Measurements from ENCODE around the gene IL36B. TPM values are rescaled to one million over a fixed set of nuclear protein-coding genes. Genes with fewer than 3 reads are reported as not detected.

IL36B gene
- total RNA-seq, 1 donor from 2014 or later: not detected

- no peak for DNase-seq
Measured at GRCh38 chr2:113050921-113051895, 1.5 kb downstream of the IL36B start.

GRCh38 chr2:113046465-113046864 is 6.2 kb downstream of the IL36B start:
- no peak for DNase-seq

DNA sequence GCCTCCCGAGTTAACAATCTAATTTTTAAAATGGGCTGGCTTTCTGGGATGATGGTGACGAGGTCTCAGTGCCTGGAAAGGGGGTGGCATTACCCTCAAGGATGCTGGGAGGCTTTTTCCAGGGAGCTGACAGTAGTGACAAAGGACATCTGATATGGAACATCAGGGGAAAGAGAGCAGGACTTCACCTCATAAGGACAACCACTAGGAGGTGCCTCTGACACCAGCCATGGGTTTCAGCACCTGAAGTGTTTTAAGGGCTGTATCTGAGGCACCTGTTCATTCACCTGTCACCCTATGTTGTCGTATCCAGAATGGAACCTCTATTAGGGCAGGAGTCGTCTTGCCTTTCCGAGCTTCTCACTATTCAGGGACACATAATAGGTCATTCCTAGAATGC is 10.8 kb downstream of the IL36B start:
- no peak for DNase-seq

- no peak for DNase-seq
Measured at GRCh38 chr2:113039719-113040118, 12.9 kb downstream of the IL36B start.

GRCh38 chr2:113039158-113039557 is 13.5 kb downstream of the IL36B start:
- DNase-seq: no peak

- no peak for DNase-seq
Measured at GRCh38 chr2:113038291-113038690, 14.4 kb downstream of the IL36B start.

- DNase-seq: no peak
Measured at GRCh38 chr2:113036763-113037162, 15.9 kb downstream of the IL36B start.

DNA sequence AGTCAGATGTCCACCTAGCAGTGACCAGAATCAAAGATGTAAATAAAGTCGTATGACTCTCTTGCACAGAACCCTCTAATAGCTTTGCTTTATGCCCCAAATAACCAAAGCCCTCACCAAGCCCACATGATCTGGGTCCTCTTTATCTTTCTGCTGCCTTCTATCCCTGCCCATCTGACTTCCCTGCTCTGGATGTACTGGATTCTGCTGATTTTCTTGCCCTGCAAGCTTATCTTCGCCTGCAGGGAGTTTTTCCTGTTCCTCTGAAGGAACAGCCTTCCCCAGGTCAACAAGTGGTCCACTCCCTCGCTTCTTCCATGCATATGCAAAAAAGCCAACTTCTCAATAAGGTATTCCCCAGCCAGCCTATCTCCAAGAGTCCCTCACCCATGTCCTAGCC is 18.7 kb downstream of the IL36B start:
- no peak for DNase-seq

DNA sequence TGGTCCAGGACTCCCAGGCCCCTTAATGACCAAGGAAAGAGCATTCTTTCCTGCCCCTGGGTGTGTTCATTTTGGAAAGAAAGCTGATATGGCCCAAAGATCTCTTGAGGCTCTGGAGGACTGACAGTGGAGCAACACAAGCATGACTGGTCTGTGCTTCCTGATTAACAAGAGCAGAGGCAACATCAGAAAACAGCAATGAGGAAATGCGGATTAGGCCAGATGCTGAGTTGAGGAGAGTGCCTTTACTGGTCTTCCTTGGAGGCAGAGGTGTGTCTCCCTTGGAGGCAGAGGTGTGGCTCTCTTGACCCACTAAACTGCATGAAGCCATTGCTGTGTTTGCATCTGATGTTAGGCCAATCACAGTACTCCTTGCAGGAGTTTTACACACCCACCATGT is 19.9 kb downstream of the IL36B start:
- no peak for DNase-seq

DNA sequence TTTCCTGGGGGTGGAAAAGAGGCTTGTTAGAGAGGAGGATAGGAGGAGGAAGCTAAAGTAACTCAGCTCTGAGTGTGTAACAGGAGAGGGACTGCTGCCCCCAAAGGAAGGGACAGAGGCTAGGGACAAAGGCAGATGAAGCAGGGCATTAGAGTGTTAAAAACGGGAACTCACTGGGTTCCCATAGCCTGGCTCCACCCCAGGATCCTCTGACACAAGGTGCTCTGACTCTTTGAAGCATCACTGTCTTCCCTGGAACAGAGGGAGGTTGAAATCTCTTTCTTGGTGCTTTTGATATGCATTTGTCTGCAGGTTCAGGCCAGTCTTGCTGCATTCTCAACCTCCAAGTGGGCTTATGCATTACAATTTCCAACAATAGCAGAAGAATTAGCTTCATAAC is 24.6 kb downstream of the IL36B start:
- no peak for DNase-seq

GRCh38 chr2:113027691-113028090 is 25.0 kb downstream of the IL36B start:
- DNase-seq: no peak

DNA sequence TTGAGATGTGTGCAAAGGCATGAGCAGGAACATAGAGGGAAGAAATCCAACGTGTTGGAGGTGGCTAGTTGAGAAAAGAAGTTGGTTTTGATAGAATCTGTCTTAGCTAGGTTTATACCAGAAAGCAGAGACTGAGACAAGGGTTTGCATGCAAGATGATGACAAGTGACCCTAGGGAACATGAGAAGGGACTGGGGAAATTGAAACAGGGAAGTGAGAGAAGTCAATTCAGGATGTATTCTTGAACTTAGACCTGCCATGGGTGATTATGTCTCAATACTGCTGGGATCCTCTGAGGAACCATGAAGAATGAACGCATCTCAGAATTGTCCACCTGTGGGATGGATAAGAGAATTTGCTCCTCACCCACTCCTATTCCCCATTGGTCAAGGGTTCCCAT is 26.9 kb downstream of the IL36B start:
- no peak for DNase-seq

DNA sequence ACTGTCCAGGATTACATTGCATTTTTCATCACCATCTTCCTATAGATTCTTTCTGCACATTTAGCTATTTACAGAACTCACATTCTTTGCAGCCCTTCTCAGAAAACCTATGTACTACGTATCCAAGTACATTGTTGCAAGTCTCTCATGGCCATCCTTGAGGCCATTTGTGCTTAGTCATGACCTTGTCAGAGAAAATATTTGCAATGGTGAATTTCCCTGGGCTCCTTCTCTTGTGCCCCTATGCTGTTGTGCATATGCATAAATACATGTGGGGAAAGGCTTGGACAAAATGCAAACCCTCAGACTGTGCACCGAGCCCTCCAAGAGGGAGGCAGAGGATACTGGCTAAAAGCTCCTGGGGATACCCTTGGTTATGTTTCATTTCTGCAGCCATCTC is 27.9 kb downstream of the IL36B start:
- no peak for DNase-seq

DNA sequence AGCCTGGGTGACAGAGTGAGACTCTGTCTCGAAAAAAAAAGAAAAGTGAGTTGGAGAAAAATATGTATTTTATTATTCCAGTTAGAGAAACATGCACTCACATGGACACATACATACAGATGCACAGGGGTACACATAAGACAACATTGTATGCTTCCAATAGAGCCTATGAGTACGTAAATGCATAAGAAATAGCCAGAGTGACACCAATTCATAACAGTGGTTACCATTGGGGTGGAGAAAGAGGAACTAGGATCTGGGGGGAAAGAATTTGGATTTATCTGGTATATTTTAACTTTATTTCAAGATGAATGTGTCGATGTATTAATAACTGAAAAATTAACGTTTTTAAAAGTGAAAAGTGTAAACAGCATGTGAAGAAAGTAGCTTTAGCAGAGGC is 31.4 kb downstream of the IL36B start:
- DNase-seq: no peak

DNA sequence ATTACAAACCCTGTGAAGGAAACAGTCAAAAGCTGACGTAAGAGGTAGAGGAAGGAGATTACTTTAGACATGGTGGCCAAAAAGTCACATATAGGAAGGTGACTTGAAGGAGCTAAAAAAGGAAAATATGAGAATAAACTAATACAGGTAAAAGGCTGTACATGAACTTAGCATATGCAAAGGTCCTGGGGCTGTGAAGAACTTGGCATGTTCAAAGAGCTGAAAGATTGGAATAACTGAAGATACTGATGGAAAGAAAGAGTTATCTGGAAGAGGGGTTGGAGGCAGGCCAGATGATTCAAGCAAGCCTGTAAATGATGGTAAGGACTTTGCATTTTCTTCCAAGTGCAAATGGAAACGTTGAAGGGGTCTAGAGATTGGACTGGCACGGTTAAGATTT is 34.2 kb downstream of the IL36B start:
- no peak for DNase-seq

DNA sequence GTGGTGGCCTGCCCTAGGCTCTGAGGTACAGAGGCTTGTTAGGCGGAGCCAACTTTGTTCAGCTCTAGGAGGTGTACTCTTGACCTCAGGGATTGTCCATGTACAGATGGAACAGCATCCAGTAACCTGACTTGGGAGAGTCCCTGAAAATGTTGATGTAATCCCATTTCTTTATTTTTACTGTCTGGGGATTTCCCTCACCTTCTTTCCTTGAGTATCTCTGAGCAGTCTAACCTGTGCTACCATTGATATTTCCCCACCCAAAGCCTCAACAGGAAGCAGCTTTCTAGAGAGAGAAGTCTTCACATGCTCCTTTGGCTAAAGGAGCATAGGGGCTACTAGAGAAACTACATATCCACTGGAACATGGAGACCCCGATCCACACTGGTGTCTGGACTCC is 37.0 kb downstream of the IL36B start:
- no peak for DNase-seq

DNA sequence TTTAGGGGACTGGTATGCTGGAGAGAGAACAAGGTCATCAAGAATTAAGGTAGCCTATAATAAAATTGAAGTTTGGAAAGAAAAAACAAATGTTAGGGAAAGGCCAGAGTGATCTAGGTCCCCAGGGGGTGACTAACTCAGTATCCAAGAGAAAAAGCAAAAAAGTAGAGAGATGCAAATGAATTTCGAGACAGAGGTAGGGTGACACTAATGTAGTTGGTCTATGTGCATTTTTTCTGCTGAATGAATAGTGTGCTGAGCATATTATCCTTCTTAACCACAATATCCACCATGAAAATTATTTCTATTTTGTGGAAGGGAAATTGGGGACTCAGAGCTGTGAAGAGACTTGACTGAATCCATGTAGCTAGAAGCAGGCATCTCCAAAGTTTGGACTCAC is 37.6 kb downstream of the IL36B start:
- no peak for DNase-seq

- DNase-seq: no peak
Measured at GRCh38 chr2:113014067-113014466, 38.6 kb downstream of the IL36B start.

DNA sequence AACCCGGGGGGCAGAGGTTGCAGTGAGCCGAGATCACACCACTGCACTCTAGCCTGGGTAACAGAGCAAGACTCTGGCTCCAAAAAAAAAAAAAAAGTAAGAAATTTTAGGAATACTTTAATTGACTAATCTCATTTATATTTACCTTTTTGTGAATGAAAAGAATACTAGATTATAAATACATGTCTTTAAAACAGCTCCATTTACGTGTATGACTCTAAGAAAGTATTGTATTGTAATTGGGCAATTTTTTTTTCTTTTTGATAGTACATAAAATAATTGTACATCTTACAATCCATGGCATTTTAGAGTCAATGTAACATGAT is 39.4 kb downstream of the IL36B start:
- no peak for DNase-seq

DNA sequence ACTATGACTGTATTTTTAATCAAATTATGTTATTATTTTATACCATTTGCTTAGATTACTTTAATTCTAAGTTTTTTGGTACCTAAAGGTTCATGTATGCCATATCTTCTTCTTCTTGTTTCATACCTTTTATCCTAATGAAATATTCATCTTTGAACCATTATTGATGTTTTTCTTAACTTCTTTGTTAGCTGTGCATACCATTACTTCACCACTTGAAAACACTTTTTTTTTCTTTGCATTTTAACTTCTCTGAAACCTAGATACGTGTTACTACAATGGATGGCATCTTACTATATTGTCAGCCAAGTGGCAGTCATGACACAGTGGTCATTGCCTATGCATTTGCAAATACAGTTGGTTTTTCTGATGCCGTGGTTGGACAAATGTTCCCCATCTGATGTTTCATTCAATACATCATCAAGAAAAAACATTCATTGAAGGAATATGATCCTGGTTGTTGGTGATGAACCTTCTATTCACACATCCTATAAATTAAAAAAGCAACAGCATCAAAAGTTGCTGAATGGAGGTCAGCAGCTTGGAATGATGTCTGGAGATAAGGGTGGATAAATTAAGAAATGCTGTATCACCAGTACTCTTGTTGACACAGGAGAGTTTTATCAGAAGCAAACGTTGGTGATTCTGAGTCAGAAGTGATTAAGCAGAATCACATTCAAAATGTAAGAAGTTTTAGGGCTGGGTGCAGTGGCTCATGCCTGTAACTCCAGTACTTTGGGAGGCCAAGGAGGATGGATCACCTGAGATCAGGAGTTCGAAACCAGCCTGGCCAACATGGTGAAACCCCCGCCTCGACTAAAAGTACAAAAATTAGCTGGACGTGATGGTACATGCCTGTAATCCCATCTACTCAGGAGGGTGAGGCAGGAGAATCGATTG is 40.0 kb downstream of the IL36B start:
- DNase-seq: no peak

- DNase-seq: no peak
Measured at GRCh38 chr2:113011108-113011507, 41.6 kb downstream of the IL36B start.

GRCh38 chr2:113010088-113010487 is 42.6 kb downstream of the IL36B start:
- no peak for DNase-seq

DNA sequence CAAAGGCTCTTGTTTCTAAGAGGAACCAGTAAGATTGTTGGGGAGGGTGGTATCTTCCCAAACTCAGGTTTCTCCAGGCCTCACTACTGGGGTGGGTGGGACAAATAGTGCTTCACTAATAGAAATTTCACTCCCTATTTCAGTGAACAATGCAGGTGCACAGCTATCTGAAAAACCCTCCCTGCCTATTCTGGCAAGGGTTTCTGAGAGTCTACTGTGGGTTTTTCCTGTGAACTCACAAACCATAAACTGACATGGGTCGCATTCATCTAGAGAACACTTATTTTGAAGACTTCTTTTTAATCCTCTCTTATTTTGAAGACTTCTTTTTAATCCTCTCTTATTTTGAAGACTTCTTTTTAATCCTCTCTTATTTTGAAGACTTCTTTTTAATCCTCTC is 43.0 kb downstream of the IL36B start:
- DNase-seq: no peak

GRCh38 chr2:113007250-113007649 is 45.4 kb downstream of the IL36B start:
- no peak for DNase-seq
